GM12873 (cell line): ENCODE data around the gene ACAD11.

ENCODE experiments used
- TF ChIP-seq, protein P1 (sequence below): IDR thresholded peaks from 2 replicates; pipeline ENCODE4 v1.5.1; 2012; ENCODE audit warnings: low read depth, mild to moderate bottlenecking, moderate library complexity, low read length, control low read depth; ENCODE audit not compliant: insufficient read depth; ENCODE audit errors: missing control alignments

Gene ACAD11

DNA sequence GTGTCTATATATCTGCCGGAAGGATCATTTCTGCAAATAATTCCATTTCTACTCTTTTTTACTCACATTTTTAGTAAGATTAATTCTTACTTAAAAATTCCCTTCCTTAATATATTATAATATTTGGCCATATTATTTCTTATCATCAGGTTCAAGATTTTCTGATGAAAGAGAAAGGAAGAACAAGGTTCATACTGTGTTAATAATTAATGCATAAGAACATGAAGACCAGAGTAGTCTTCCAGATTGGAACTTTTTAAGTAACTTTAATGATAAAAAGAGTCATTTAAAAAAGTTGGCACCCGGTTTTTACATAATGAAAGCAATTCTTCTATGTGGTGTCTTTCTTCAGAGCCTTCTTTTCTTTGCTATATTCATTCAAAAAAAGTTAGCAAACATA, 61.9 kb downstream of the ACAD11 start:
- TF ChIP-seq, protein P1, sequence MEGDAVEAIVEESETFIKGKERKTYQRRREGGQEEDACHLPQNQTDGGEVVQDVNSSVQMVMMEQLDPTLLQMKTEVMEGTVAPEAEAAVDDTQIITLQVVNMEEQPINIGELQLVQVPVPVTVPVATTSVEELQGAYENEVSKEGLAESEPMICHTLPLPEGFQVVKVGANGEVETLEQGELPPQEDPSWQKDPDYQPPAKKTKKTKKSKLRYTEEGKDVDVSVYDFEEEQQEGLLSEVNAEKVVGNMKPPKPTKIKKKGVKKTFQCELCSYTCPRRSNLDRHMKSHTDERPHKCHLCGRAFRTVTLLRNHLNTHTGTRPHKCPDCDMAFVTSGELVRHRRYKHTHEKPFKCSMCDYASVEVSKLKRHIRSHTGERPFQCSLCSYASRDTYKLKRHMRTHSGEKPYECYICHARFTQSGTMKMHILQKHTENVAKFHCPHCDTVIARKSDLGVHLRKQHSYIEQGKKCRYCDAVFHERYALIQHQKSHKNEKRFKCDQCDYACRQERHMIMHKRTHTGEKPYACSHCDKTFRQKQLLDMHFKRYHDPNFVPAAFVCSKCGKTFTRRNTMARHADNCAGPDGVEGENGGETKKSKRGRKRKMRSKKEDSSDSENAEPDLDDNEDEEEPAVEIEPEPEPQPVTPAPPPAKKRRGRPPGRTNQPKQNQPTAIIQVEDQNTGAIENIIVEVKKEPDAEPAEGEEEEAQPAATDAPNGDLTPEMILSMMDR: no peak

DNA sequence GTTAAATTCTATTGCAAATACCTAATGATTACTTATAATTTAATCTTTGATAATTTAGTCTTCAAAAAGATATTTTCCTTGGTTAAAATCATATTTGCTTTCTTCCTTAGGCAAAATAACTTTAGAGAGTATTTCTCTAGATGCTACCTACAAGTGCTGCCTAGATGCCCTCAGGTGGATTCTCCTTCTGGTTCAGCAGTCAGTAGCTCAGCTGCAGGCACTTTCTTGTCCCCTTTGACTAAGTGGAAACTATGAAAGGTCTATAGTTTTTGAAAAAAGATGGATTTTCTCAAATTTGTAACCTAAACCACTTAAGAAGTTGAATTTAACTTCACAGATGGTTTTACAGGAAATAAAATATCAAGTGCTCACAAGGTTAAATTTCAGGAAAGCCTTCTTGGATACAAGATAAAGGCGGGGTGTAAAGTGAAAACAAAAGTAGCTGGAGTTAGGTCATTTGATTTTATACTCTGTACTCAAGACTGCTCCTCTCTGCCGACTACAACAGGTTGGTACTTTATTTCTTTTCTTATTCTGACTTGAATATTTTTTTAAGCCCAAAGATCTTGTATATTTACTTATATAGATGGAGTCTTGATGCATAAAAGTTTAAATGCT, 62.7 kb downstream of the ACAD11 start, which contains the start of gene ACKR4:
Gene ACKR4 (plus strand): TSS at position 455 of the 618 bp plus-strand sequence. CDS start 3,128 bp downstream, outside the sequence.
- TF ChIP-seq, protein P1: no peak

DNA sequence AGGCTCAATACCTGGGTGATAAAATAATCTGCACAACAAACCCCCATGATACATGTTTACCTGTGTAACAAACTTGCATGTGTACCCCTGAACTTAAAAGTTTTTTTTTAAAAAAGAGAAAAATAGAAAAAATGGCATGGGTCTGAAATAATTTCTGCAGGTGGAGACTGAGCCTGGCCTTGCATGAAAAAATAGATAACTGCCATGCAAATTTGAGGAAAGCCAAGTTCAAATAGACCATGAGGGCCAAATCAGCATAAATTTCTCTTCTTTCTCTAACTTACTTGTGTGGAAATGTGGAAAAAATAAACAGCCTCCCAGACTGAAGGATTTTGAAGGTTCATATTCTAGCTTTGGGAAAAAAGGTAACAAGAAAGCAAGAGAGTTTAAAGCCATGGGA, 63.3 kb downstream of the ACAD11 start:
- TF ChIP-seq, protein P1: no peak

DNA sequence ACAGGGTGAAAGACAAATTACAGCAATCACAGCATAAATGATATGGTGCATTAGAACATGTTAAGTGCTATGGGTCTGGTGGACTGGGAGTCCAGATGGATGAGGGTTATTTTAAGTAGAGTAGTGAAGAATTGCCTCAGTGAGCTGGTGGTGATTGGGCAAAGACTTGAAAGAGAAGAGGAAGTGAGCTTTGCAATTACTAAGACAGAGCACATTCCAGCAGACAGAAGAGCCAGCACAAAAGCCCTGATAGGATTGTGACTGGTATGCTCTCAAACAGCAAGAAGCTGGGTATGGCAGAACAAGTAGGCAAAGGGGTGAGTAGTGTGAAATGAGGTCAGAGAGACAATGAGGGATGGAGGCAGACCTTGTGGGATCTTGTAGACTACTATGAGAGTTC, 64.6 kb downstream of the ACAD11 start:
- TF ChIP-seq, protein P1: no peak

DNA sequence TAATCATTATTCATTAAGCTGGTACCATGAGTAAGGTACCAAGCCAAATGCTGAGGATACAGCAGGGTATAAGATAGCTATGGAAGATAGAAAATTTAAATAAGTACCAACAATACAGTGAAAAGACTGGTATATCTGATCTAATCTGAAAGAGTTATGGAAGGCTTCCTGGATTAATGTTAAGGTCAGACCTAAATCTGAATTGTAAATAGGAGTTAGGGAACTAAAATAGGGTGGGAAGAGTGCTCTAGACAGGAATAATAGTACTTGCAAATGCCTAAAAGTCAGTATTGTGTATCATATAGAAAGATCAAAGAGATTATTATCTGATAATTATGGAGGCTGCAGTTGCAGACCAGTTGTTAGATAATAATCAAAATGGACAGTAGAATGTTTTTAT, 65.1 kb downstream of the ACAD11 start:
- TF ChIP-seq, protein P1: no peak

GRCh38 chr3:132593947-132594323, 65.7 kb downstream of the ACAD11 start:
- TF ChIP-seq, protein P1: no peak

DNA sequence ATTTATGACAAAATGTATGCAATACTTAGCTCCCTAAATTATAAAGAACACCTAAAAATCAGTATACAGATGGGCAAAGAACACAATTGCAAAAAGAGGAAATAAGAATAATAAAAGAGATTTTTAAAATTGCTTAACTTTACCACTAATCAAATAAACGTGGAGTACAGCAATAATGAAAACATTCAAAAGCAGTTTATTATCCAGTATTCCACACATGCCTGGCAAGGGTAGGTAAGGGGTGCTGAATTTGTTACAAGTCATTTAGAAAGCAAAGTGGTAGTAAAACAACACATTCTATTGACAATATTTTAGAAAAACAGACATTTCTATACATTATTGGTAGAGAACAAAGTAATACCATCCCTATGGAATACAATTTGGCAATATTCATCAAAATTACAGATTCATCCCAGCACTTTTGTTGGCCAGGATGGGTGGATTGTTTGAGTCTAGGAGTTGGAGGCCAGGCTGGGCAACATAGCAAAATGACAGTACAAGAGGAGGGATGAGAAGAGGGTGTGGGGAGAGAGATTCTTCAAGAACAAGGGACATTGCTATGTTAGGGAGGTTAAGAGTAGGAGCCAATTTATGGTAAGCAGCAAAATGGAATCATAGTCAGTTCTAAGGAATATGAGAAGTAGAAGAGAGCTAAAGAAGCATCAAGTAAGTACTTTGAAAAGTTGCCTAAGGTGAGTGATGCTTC, 66.2 kb downstream of the ACAD11 start:
- TF ChIP-seq, protein P1: no peak
